Activated T-cell treated with anti-CD3 and anti-CD28 coated beads, Interleukin-2, amount 50 U/mL, for 72 hours (primary cell): ENCODE data around the gene RPL34. TPM values are rescaled to one million over a fixed set of nuclear protein-coding genes. Genes with fewer than 3 reads are reported as not detected.
A peak's percentile ranks its signal among the peaks of the same experiment; 100 is the strongest.

Source experiments
- ATAC-seq, 2 donors: fragments of 150-1000 bp; cut with Tn5 transposase; replicated peaks in 1 of 2; 2 replicates each; pipeline ENCODE4 v1.10.0; 2021; ENCODE audit warnings: moderate library complexity in 2 of 2, mild to moderate bottlenecking in 1 of 2
- DNase-seq, 2 donors: peaks; one replicate each; pipeline ENCODE4 v3.0.0; 2021 to 2022; ENCODE audit warnings: mixed read lengths in 1 of 2
- H3K27ac Mint-ChIP-seq: one replicate; pipeline ENCODE4 v1.8.0; 2022; ENCODE audit warnings: mild to moderate bottlenecking, moderate library complexity, mixed read lengths
- H3K27me3 Mint-ChIP-seq: one replicate; pipeline ENCODE4 v1.8.0; 2022; ENCODE audit warnings: low read depth, mixed read lengths
- H3K36me3 Mint-ChIP-seq, 2 donors: one replicate each; pipeline ENCODE4 v1.8.0; 2022; ENCODE audit warnings: mixed read lengths in 2 of 2, mild to moderate bottlenecking in 1 of 2; ENCODE audit not compliant: insufficient read depth in 2 of 2
- H3K4me1 Mint-ChIP-seq: one replicate; pipeline ENCODE4 v1.8.0; 2022; ENCODE audit warnings: low read depth, mixed read lengths
- H3K4me3 Mint-ChIP-seq, 2 donors: one replicate each; pipeline ENCODE4 v1.8.0; 2022; ENCODE audit warnings: mild to moderate bottlenecking in 2 of 2, mixed read lengths in 2 of 2, moderate library complexity in 2 of 2
- H3K9me3 Mint-ChIP-seq, 2 donors: one replicate each; pipeline ENCODE4 v1.8.0; 2022; ENCODE audit warnings: mixed read lengths in 2 of 2
- total RNA-seq, 2 donors: library from RNA; stranded (reverse); gene quantifications; one replicate each; pipeline ENCODE4 v1.2.3, GENCODE V29; 2022

Gene RPL34
- total RNA-seq, 2 donors from 2014 or later = 1,826 to 1,920 TPM

DNA sequence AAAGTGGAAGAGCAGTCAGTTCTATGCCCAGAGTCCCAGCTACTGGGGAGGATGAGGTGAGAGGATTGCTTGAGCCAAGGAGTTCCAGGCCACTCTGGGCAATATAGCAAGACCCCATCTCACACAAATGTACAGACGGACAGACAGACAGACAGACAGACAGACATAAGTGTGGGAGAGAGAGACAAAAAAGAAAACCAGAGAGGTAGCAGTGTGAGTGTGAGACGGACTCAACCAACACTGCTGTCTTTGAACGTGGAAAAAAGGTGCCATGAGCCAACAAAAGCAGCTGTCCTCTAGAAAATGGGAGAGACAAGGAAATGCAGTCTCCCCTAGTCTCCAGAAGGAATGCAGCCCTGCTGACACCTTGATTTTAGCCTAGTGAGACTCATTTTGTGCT lies 18.2 kb upstream of the RPL34 start:
- peaks cover 14% of the 10 kb centered on the region for H3K4me1 Mint-ChIP-seq
- peak overlapping the region in 1 of 2 donors; percentile 25 for H3K4me3 Mint-ChIP-seq
- H3K27me3 Mint-ChIP-seq = no peaks in the 10 kb centered on the region
- no peak overlapping the region for H3K27ac Mint-ChIP-seq
- ATAC-seq (no peak), DNase-seq (no peak)
- peaks cover 6 to 7% of the 10 kb centered on the region in 2 donors for H3K36me3 Mint-ChIP-seq
- H3K9me3 Mint-ChIP-seq = no peaks in the 10 kb centered on the region

DNA sequence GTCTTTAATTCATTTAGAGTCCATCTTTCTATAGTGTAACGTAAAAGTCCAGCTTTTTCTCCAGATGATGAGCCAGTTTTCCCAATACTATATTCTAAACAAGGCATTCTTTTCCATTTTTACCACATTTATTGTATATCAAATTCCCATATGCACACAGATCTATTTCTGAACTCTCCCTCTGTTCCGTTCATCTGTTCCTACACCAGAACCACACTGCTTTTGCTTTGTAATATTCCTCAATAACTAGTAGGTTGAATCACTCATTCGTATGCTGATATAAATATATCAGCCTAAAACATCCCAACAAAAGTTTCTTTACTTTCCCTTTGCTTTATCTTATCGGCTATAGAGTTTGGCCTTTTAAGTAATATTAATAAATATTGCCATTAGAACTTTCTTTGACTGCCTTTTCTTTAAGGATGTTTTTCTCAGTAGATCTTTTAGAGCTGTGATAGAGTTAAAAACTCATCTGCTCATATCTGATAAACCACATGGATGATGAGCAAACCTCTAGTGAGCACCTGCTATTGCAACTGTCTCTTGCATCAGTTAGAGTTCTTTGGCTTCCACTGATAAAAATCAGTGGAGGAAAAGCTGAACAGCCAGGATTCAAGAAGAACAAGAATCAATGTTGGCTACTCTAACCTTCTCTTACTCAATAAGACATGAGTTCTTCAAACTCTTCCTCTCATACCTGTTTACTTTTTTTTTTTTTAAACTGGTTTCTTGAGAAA lies 13.1 kb upstream of the RPL34 start:
- peaks cover 6 to 8% of the 10 kb centered on the region in 2 donors for H3K36me3 Mint-ChIP-seq
- H3K4me3 Mint-ChIP-seq = no peak overlapping the region
- no peak for ATAC-seq
- no peaks in the 10 kb centered on the region for H3K9me3 Mint-ChIP-seq
- no peak for DNase-seq
- no peaks in the 10 kb centered on the region for H3K27me3 Mint-ChIP-seq
- H3K27ac Mint-ChIP-seq = no peak overlapping the region
- peaks cover 4% of the 10 kb centered on the region for H3K4me1 Mint-ChIP-seq

DNA sequence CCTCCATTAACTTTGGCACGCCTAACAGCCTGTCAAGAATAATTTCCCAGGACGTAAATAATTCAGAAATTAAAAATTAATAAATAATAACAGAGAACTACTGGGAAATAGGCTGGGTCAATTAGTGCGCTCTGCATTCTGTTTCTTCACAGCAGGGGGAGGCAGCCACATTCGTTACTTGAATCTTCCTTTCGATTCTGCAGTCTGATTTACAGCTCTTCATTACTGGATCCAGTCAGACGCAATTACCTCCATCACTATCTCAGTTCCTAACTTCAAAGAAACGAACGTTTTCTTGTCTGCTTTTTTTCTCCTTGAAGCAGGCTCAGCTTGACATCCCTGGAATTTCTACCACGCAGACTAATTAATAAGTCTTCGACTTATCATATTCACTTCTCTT lies 9.0 kb upstream of the RPL34 start:
- Mint-ChIP-seq H3K27ac (no peak overlapping the region), H3K27me3 (no peaks in the 10 kb centered on the region), H3K4me3 (peak overlapping the region; percentile 22), H3K4me1 (peaks cover 6% of the 10 kb centered on the region), H3K9me3 (peaks cover 0 to 2% of the 10 kb centered on the region in 2 donors), H3K36me3 (peaks cover 7 to 16% of the 10 kb centered on the region in 2 donors)
- ATAC-seq (no peak), DNase-seq (no peak)

DNA sequence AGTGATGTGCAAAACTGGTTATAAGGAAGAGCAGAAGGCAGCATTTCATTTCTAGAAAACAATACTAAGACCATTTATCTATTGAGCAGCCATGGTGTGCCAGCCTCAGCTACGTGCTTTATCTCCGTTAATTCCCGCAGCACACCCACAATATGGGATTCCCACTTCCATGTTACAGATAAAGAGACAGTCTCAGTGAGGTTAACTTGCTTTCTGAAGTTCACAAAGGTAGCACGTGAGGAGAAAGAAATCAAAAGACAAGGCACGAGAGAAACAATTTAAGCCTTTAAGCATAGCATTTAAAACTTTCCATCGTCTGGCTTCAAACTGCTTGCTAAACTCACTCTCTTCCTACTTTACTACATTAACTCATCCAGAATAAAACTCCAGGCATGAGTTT lies 8.0 kb upstream of the RPL34 start:
- H3K9me3 Mint-ChIP-seq = peaks cover 0 to 2% of the 10 kb centered on the region in 2 donors
- H3K27ac Mint-ChIP-seq = no peak overlapping the region
- ATAC-seq (no peak), DNase-seq (no peak)
- peaks cover 7% of the 10 kb centered on the region for H3K4me1 Mint-ChIP-seq
- H3K4me3 Mint-ChIP-seq = peak overlapping the region in 1 of 2 donors; percentile 33
- H3K27me3 Mint-ChIP-seq = no peaks in the 10 kb centered on the region
- H3K36me3 Mint-ChIP-seq = peaks cover 6 to 17% of the 10 kb centered on the region in 2 donors

DNA sequence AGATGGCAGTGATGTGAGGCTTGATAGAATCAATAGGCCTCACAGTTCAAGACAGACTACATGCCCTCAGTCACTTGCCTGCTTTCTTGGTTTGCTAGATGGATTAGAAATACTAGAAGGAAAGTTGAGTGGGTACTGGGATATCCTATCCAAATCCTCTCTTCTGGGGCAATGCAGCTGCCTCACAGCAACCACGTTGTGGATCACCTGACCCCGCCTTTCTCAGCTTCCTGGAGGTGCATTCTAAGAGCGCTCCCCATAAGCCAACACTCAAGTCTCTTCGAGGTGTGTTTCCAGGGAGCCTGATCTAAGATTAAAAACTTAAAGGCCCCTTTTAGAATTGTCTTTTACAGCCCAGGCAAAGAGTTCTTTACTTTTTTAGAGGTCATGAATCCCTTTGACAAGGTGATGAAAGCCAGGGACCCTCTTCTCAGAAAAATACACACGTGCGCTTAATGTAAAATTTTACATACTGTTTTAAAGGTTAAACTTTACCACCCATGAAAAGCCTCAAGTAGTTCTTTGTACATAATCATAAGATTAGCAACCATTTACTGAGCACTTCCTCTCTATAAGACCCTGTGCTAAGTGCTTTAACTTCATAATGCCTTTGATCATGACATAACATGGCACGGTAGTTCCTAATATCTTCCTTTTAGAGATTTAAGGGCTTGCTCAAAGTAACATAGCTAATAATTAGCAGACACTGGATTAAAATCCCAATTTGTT lies 840 bp upstream of the RPL34 start:
- peaks cover 55% of the 10 kb centered on the region for H3K4me1 Mint-ChIP-seq
- peaks cover 33 to 55% of the 10 kb centered on the region in 2 donors for H3K36me3 Mint-ChIP-seq
- H3K27ac Mint-ChIP-seq = peak overlapping the region; percentile 96
- peak; percentile 50 to 51 for DNase-seq
- H3K27me3 Mint-ChIP-seq = no peaks in the 10 kb centered on the region
- peaks cover 0 to 2% of the 10 kb centered on the region in 2 donors for H3K9me3 Mint-ChIP-seq
- peak; percentile 8 to 23 for ATAC-seq
- peak overlapping the region; percentile 83 to 100 for H3K4me3 Mint-ChIP-seq

DNA sequence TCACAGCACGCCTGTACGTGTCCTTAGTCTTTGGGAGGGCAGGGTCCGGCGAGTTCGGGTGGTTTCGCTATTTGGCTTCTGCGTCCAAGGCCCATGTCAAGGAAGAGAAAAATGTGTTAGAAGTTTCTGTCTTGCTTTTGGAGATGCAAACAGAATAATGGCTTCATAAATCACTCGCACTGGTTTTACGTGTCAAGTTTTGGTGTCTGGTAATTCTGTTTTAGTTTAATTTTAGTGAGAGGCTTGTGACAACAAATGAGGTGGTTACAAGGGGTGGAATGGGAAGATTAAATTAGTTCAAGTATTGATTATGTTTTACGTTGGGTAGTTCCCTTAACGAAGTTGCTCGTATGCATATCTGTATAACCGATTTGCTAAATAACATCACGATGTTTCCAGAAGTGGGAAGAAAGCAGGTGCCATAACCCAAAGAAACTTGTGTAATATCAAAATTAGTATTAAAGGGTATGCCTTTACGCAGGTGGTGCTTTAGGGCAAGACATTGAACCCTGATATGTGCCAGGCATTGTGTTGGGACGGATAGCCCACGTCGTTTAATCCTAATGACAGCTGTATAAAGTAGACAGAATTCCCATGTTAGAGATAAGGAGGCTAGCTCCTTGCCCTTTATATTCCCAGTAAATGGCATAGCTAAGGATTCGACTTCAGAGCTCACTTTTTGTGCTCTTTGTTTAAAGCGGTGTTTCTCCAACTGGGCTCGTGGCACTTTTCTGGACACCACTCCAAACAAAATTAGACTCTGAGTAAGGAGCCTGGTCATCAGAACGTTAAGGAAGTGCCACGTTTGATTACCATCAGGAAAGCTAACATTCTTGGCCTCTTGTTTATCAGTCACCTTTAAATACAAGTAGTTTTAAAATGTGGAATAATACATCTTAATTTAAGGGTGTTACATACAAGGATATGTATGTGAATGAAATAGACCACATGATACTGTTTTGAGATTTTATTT lies 843 bp downstream of the RPL34 start:
- ATAC-seq (no peak), DNase-seq (no peak)
- Mint-ChIP-seq H3K27ac (peak overlapping the region; percentile 96), H3K4me3 (peak overlapping the region; percentile 83 to 100), H3K36me3 (peaks cover 32 to 57% of the 10 kb centered on the region in 2 donors), H3K9me3 (no peaks in the 10 kb centered on the region), H3K27me3 (no peaks in the 10 kb centered on the region), H3K4me1 (peaks cover 69% of the 10 kb centered on the region)

- Mint-ChIP-seq H3K4me3 (peak overlapping the region; percentile 83 to 100), H3K27me3 (no peaks in the 10 kb centered on the region), H3K27ac (peak overlapping the region; percentile 96), H3K36me3 (peaks cover 31 to 53% of the 10 kb centered on the region in 2 donors), H3K9me3 (no peaks in the 10 kb centered on the region), H3K4me1 (peaks cover 69% of the 10 kb centered on the region)
- ATAC-seq (peak; percentile 69 to 70), DNase-seq (peak; percentile 45 to 54)
These were observed 1.6 kb downstream of the RPL34 start for GRCh38 chr4:108622022-108622421.

DNA sequence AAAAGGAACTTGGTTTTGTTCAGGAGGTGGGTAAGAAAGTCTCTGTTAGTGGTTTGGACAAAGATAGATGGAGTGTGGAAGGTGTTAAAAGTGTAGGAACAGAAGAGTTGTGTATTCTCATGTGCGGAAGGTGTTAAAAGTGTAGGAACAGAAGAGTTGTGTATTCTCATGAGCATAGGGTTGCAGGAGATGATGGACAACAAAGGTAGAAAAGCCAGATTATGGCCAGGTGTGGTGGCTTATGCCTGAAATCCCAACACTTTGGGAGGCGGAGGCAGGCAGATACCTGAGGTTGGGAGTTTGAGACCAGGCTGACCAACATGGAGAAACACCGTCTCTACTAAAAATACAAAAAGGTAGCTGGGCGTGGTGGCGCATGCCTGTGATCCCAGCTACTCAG lies 2.5 kb downstream of the RPL34 start:
- Mint-ChIP-seq H3K4me1 (peaks cover 63% of the 10 kb centered on the region), H3K9me3 (no peaks in the 10 kb centered on the region), H3K36me3 (peaks cover 31 to 53% of the 10 kb centered on the region in 2 donors), H3K27ac (peak overlapping the region; percentile 96), H3K4me3 (peak overlapping the region; percentile 83 to 100), H3K27me3 (no peaks in the 10 kb centered on the region)
- ATAC-seq (no peak), DNase-seq (no peak)

DNA sequence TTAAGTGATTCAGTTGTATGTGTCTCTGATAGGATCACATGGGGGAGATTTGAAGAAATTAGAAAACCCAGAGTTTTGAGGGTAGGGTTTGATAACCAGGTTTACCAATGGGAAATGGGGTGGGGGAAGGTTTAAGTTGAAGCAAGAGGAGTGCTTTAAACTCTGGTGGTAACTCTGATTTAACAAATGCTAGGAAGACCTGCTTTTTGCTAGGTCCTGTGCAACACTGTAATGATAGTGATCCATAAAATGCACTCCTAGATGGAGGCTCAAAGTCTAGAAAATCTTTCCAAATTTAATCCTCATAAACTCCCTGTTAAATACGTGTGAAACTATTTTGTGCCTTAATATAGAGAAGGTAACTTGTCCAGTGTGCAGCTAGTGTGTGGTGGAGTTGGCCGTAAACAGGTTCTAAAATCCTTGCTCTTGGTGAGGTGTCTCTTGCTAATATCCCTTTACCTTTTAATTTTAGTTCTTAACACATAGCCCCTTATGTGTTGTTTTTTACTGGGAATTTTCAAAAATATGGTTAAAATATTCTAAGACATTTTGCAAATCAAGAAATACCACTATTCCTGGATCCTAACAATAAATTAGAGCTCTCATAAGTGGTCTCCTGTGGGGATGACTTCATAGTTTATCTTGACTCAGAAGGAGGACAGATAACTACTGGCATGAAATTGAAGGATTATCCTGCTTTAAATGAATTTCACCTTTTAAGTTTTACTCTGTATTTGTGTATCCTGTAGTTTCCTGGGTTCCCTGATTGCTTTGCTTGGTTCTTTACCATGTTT lies 4.1 kb downstream of the RPL34 start:
- H3K4me3 Mint-ChIP-seq = peak overlapping the region; percentile 83 to 100

GRCh38 chr4:108626056-108626455 lies 5.7 kb downstream of the RPL34 start:
- Mint-ChIP-seq H3K36me3 (peaks cover 26 to 56% of the 10 kb centered on the region in 2 donors), H3K4me1 (peaks cover 38% of the 10 kb centered on the region), H3K27ac (peak overlapping the region; percentile 96), H3K9me3 (no peaks in the 10 kb centered on the region), H3K27me3 (no peaks in the 10 kb centered on the region), H3K4me3 (no peak overlapping the region)
- DNase-seq = no peak
- no peak for ATAC-seq

More for the DNA sequence above, 4.1 kb downstream of the RPL34 start:
- peaks cover 47% of the 10 kb centered on the region for H3K4me1 Mint-ChIP-seq
- DNase-seq (no peak), ATAC-seq (no peak)
- no peaks in the 10 kb centered on the region for H3K9me3 Mint-ChIP-seq
- H3K27ac Mint-ChIP-seq = peak overlapping the region; percentile 96
- H3K27me3 Mint-ChIP-seq = no peaks in the 10 kb centered on the region
- peaks cover 31 to 54% of the 10 kb centered on the region in 2 donors for H3K36me3 Mint-ChIP-seq

GRCh38 chr4:108628411-108628810 lies 8.0 kb downstream of the RPL34 start:
- H3K36me3 Mint-ChIP-seq = peaks cover 19 to 49% of the 10 kb centered on the region in 2 donors
- no peaks in the 10 kb centered on the region for H3K27me3 Mint-ChIP-seq
- no peak for DNase-seq
- no peaks in the 10 kb centered on the region for H3K9me3 Mint-ChIP-seq
- ATAC-seq = no peak
- H3K27ac Mint-ChIP-seq = no peak overlapping the region
- H3K4me1 Mint-ChIP-seq = peaks cover 25% of the 10 kb centered on the region
- H3K4me3 Mint-ChIP-seq = no peak overlapping the region

DNA sequence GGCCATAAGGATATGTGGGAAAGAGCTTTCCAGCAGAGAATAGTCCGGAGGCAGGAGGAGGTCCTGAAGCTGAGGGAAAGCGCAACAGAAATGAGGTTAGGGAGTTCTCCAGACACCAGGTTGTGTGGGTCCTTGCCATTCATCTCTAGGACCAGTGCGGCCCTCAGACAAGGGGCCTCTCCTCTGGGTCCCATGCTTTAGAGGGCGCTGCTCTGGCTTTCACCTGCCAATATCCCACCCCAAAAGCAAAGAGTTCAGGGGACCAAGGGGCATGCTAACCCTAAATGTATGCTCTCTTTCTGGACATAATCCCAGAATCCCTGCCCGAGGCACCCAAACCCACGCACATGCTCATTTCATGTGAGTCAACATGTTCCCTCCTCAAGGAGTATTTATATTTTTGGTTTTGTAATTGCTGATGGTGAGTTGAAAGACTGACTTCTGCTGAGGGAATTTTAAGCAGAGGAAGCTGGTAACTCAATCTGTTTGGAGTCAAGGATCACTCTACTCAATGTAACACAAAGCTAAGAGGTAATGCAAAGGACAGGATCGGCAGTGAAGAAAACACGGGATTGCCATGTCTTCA lies 14.8 kb downstream of the RPL34 start:
- H3K4me3 Mint-ChIP-seq = no peak overlapping the region
- no peak for ATAC-seq
- H3K9me3 Mint-ChIP-seq = no peaks in the 10 kb centered on the region
- H3K27me3 Mint-ChIP-seq = no peaks in the 10 kb centered on the region
- no peak for DNase-seq
- H3K27ac Mint-ChIP-seq = peak overlapping the region; percentile 61
- H3K4me1 Mint-ChIP-seq = no peaks in the 10 kb centered on the region
- peaks cover 6 to 35% of the 10 kb centered on the region in 2 donors for H3K36me3 Mint-ChIP-seq
